ENCODE results near the gene RAB5A. TPM values are rescaled to one million over a fixed set of nuclear protein-coding genes. Genes with fewer than 3 reads are reported as not detected.

The RAB5A gene
- total and polyA plus RNA-seq, 2 of the 4 experiments (the other 2 are of a cell fraction): 33.3 to 46.4 TPM

GRCh38 chr3:19917167-19917566 lies 29.7 kb upstream of the RAB5A start:
- POLR2A ChIA-PET (ENCODE audit: unreplicated experiment): no interaction called here
- peak; percentile 11; the same call in 1 of the 2 replicates for TF ChIP-seq CEBPB (IDR thresholded peaks at IDR 0.05; ENCODE audit: low read depth, low read length)
- no peak for TF ChIP-seq MAFK (IDR thresholded peaks at IDR 0.05; ENCODE audit: low read depth, low read length)
- CTCF ChIA-PET: no interaction called here

More at GRCh38 chr3:19917167-19917566, 29.7 kb upstream of the RAB5A start:
- Histone ChIP-seq H3K4me3 (ENCODE audit: insufficient read depth, low read depth, low read length) (no peak overlapping the region), H2AFZ (replicated peaks; ENCODE audit: low read length, poor library complexity) (no peak overlapping the region), H3K9me1 (ENCODE audit: insufficient read depth, low read length) (no peaks in the 10 kb centered on the region), H3K36me3 (ENCODE audit: control insufficient read depth, insufficient read depth, low read length) (no peaks in the 10 kb centered on the region), H4K20me1 (ENCODE audit: insufficient read depth, low read length) (no peaks in the 10 kb centered on the region), H3K9ac (ENCODE audit: low read depth, low read length) (no peak overlapping the region), H4K8ac (ENCODE audit: low read depth in 2 of 2, low read length in 2 of 2) (no peak overlapping the region), H3K14ac (replicated peaks; ENCODE audit: low read depth, low read length) (no peak overlapping the region), H3K18ac (ENCODE audit: low read depth, low read length) (no peak overlapping the region), H3K56ac (ENCODE audit: extremely low read depth, insufficient read depth, low read length) (no peak overlapping the region), H3K23ac (ENCODE audit: low read depth, low read length) (no peak overlapping the region), H3K4me1 (ENCODE audit: control insufficient read depth, insufficient read depth, low read length) (no peaks in the 10 kb centered on the region), H3K4ac (ENCODE audit: low read depth, low read length) (no peak overlapping the region), H2BK5ac (ENCODE audit: low read depth, low read length, poor library complexity, severe bottlenecking) (no peak overlapping the region), H3K4me2 (ENCODE audit: low read depth, low read length) (no peak overlapping the region), H2AK9ac (replicated peaks; ENCODE audit: low read depth, low read length, poor library complexity) (no peak overlapping the region), H3K9me3 (ENCODE audit: control insufficient read depth, insufficient read depth, low read length) (no peaks in the 10 kb centered on the region), H4K5ac (ENCODE audit: low read depth, low read length) (no peak overlapping the region), H2BK15ac (ENCODE audit: low read depth, low read length) (no peak overlapping the region), H3K27me3 (ENCODE audit: control insufficient read depth, insufficient read depth, low read length) (no peaks in the 10 kb centered on the region), H3K79me1 (ENCODE audit: low read depth in 1 of 2, low read length in 2 of 2) (no peaks in the 10 kb centered on the region), H4K91ac (ENCODE audit: insufficient read depth, low read depth, low read length) (no peak overlapping the region), H3K27ac (ENCODE audit: insufficient read depth, low read length) (no peak overlapping the region), H2BK20ac (ENCODE audit: low read depth, low read length) (no peak overlapping the region), H2BK120ac (ENCODE audit: low read depth, low read length) (no peak overlapping the region), H2AK5ac (ENCODE audit: low read depth, low read length) (no peak overlapping the region)
- DNase-seq (no peak), ATAC-seq (ENCODE audit: low read depth) (no peak)
- WGBS, 2 experiments (ENCODE audit: extremely low coverage in 2 of 2, insufficient read length in 1 of 2): no CpG with 5 or more reads among the region's 1 CpG
- intact Hi-C loops (cut with micrococcal nuclease): no loop called here
- in situ Hi-C loops (cut with MboI; ENCODE audit: low sequenced_read_pairs): no loop called here
- dilution Hi-C loops (cut with HindIII; ENCODE audit: low sequenced_read_pairs, unreplicated experiment): no loop called here
- BruUV-seq (replicated peaks): no TSS peak

Data from IMR-90 (cell line).